Epithelial cell of proximal tubule (primary cell): Measurements from ENCODE around the gene ABHD16A. TPM values are rescaled to one million over a fixed set of nuclear protein-coding genes. Genes with fewer than 3 reads are reported as not detected.

Experiments
- DNase-seq: peaks from one replicate; pipeline ENCODE4 v3.0.0-alpha.2; 2011; ENCODE audit warnings: low read depth
- H3K4me3 ChIP-seq: 2 replicates; pipeline ENCODE4 v1.5.1; 2011; ENCODE audit warnings: low read depth, mild to moderate bottlenecking, low read length
- total RNA-seq: library from RNA; depleted of rRNA; stranded (reverse); fragments of >200 nt; gene quantifications from 2 replicates; pipeline ENCODE4 v1.2.3, GENCODE V29; 2015
- TF ChIP-seq, protein P1 (sequence below): conservative IDR thresholded peaks from 2 replicates; pipeline ENCODE4 v1.5.1; 2012; ENCODE audit warnings: low read depth, mild to moderate bottlenecking, low read length

The ABHD16A gene
- total RNA-seq, 1 donor from 2014 or later: 25.4 TPM

DNA sequence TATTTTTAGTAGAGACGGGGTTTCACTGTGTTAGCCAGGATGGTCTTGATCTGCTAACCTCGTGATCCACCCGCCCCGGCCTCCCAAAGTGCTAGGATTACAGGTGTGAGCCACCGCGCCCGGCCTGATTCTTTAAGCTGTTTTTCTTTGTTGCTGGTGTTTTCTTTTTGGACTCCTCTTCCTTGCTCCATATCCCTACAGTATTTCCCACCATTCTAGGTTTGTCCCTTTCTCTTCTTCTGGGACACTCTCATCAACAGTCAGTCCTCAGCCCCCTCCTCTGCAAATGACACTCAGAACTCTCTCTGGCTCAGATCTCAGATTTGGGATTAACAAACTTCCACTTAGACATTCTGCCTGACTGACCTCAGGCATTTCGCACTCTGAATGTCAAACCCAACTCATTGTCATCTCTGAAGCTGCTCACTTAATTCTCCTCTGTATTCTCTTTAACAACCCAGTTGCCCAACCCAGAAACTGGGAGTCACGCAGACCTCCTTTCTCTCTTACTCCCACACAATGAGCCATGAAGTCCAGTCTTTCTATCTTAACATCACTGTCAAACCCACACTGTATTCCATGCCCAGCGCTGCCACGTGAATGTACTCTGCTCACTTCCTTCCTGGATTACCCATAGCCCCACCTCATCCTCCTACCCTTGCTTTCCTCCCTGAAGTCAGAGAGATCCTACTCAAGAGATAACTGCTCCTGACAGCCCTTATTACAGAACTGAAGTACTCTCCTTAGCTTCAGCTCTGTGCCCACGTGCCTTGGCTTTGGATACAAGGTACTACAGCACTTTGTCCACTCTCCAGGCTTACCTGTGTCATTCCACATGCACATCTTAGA lies 22.6 kb upstream of the ABHD16A start:
- DNase-seq: no peak
- H3K4me3 ChIP-seq: no peak overlapping the region
- TF ChIP-seq, protein P1, sequence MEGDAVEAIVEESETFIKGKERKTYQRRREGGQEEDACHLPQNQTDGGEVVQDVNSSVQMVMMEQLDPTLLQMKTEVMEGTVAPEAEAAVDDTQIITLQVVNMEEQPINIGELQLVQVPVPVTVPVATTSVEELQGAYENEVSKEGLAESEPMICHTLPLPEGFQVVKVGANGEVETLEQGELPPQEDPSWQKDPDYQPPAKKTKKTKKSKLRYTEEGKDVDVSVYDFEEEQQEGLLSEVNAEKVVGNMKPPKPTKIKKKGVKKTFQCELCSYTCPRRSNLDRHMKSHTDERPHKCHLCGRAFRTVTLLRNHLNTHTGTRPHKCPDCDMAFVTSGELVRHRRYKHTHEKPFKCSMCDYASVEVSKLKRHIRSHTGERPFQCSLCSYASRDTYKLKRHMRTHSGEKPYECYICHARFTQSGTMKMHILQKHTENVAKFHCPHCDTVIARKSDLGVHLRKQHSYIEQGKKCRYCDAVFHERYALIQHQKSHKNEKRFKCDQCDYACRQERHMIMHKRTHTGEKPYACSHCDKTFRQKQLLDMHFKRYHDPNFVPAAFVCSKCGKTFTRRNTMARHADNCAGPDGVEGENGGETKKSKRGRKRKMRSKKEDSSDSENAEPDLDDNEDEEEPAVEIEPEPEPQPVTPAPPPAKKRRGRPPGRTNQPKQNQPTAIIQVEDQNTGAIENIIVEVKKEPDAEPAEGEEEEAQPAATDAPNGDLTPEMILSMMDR: no peak

DNA sequence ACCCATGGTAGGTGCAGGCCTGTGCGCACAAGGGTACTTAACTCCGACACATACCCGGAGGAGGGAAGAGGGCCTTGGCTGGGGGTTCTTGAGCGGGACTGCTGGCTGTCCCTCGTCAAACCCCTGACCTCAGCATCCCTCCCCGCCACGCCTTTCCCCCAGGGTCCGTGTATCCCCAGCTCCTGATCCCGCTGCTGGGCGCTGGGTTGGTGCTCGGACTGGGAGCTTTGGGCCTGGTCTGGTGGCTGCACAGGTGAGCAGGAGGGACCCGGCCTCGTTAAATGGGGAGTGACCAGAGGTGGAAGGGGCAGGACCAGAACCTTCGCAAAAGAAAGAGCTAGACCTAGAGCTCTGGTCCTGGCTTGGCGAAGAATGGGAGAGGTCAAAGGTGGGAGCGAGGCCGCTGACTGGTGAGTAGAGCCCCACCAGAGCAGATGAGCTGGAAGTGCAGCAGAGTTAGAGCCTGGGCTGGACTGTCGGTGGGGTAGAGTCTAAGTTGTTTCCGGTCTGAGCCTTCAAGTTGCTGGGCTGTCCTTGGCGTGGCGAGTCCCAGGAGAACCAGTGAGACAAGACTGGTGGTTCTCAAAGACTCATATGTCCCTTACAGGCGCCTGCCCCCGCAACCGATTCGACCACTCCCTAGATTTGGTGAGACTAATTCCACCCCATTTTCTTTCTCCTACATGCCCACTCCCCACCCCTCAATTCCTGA lies 21.0 kb upstream of the ABHD16A start:
- DNase-seq: no peak
- no peak overlapping the region for H3K4me3 ChIP-seq
- TF ChIP-seq, protein P1: no peak

DNA sequence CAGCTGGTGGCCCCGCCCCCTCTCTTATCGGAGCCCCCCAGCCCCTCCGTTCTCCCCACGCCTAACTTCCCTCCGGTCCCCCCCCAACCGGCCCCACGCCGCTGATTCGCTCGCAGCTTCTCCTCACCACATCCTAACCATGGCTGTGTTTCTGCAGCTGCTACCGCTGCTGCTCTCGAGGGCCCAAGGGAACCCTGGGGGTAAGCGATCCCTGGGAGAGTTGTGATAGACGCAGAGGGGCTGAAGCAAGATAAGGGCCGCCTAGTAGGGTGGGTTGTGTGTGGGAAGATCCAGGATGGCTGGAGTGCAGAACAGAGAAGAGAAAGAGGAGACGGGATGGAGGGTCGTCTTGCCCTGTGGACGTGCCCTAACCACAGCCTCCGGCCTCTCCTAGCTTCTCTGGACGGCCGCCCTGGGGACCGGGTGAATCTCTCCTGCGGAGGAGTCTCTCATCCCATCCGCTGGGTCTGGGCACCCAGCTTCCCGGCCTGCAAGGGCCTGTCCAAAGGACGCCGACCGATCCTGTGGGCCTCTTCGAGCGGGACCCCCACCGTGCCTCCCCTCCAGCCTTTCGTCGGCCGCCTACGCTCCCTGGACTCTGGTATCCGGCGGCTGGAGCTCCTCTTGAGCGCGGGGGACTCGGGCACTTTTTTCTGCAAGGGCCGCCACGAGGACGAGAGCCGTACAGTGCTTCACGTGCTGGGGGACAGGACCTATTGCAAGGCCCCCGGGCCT lies 20.3 kb upstream of the ABHD16A start, which contains the start of gene MPIG6B:
Gene MPIG6B (plus strand): TSS at position 129 of the 735 bp plus-strand sequence. CDS start 11 bp downstream, at position 140.
- TF ChIP-seq, protein P1: no peak
- no peak within 1 kb of the TSS for H3K4me3 ChIP-seq
- DNase-seq: no peak

DNA sequence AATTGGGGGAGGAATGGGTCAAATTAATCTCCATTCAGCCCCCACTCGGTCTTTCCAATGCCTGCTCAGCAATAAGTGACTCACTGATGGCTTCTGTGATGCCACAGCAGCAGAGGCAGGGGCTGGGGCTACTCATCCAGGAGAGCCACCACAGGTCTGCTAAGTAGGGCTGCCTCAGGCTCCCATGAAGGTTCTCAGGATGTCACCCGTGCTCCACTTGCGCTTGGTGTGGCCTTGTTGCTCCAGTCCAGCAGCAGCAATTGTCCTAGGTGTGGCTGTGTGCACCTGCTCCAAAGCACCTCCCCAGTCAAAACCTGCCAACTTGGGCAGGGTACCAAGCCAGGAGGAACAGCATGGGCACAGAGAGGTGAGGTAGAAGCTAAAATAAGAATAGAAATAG lies 19.0 kb upstream of the ABHD16A start:
- H3K4me3 ChIP-seq: no peak overlapping the region
- DNase-seq: no peak
- TF ChIP-seq, protein P1: no peak

DNA sequence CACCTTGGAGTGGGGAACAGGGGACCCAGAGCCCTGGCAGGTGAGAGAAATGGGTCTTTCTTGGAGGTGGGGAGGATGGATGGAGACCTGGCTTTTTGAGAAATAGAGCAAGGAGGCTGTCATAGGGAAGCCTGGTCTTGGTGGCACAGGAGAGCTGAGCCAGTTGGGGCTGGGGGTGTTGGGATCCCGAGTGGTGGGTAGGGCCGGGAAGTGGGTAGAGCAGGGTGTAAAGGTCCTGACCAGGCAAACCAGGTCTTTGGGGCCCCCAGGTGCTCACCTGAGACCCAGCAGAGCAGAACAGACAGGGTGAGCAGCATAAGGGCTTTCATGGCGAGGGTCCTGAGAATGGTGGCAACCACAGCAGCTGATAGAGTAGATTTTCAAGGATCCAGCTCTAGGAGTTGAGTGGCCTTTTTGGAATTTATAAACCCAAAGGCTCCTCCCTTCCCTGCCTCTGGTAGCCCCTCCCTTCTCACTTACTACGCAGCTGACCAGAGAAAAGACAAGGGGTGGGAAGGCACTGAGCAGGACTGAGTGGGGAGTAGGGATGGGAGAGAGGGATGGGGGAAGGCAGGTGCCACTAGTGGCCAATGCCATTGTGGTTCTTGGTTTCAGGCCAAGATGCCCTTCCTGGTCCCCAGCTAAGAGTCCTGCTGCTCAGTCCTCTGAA lies 18.4 kb upstream of the ABHD16A start, which contains the start of gene LY6G6C:
Gene LY6G6C (minus strand): TSS at position 396 of the 670 bp plus-strand sequence. CDS start 67 bp downstream, at position 329.
- no peak for DNase-seq
- H3K4me3 ChIP-seq: no peak within 1 kb of the TSS
- TF ChIP-seq, protein P1: no peak

DNA sequence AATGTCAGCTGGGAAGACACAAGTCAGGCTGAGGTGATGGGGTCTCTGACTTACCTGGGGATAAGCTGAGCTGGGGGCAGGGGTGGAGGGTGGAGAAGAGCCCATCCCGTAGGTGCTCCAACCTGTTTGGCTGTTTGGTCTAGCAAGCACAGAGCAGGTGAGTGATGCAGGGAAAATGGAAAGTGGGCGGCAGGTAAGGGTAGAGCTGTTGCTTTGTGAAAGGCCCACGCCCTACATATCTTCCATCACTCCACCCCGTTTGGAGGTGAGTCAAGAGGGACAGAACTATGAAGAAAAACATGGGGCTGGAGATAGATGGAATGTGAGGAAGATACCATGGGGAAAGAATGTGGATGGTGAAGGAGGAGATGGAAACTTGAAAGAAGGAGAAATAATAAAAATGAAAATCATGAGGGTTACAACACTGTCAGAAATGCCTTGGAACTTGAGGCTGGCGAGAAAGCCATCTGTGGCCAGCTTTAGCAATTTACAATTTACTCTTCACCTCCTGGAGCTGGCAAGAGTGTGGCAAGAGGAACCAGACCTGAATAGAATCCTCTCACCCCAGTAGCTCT lies 17.2 kb upstream of the ABHD16A start:
- no peak overlapping the region for H3K4me3 ChIP-seq
- DNase-seq: no peak
- TF ChIP-seq, protein P1: no peak
